DND-41 (cell line): ENCODE results near the gene TMSB10.

Source experiments
- ATAC-seq: fragments of 200-7000 bp; cut with Tn5 transposase; 3 replicates; pipeline ENCODE4 v1.9.1; 2021; ENCODE audit warnings: low read depth; ENCODE audit not compliant: insufficient read depth
- DNase-seq: peaks from one replicate; pipeline ENCODE4 v3.0.0-alpha.2; 2020
- H2AFZ ChIP-seq: 2 replicates; pipeline ENCODE4 v1.6.0; 2012; ENCODE audit warnings: low read depth, low read length
- H3K27ac ChIP-seq: 2 replicates; pipeline ENCODE4 v1.5.1; 2012; ENCODE audit warnings: low read length, inconsistent platforms
- H3K27me3 ChIP-seq: fragments of 200-600 bp; sonication (generic); 2 replicates; pipeline ENCODE4 v1.6.0; 2012; ENCODE audit warnings: low read length, mild to moderate bottlenecking, inconsistent platforms; ENCODE audit not compliant: insufficient read depth, poor library complexity
- H3K36me3 ChIP-seq: 2 replicates; pipeline ENCODE4 v1.5.1; 2012; ENCODE audit warnings: low read length, inconsistent platforms; ENCODE audit not compliant: insufficient read depth
- H3K4me1 ChIP-seq: 2 replicates; pipeline ENCODE4 v1.5.1; 2012; ENCODE audit warnings: mild to moderate bottlenecking, low read length; ENCODE audit not compliant: insufficient read depth
- H3K4me2 ChIP-seq: 2 replicates; pipeline ENCODE4 v1.6.0; 2012; ENCODE audit warnings: mild to moderate bottlenecking, moderate library complexity, low read length, inconsistent platforms; ENCODE audit not compliant: insufficient read depth
- H3K4me3 ChIP-seq, 2 experiments: fragments of 200-600 bp in 1 of 2; shearing (Covaris generic) in 1 of 2; 2 replicates each; pipeline ENCODE4 v1.5.1; 2012 to 2016; ENCODE audit warnings: inconsistent platforms in 2 of 2, low read length in 2 of 2, mild to moderate bottlenecking in 2 of 2, low read depth in 1 of 2, moderate library complexity in 1 of 2
- H3K79me2 ChIP-seq: 2 replicates; pipeline ENCODE4 v1.6.0; 2012; ENCODE audit warnings: low read length, inconsistent platforms; ENCODE audit not compliant: insufficient read depth
- H3K9ac ChIP-seq: 2 replicates; pipeline ENCODE4 v1.6.0; 2012; ENCODE audit warnings: low read depth, mild to moderate bottlenecking, inconsistent platforms, low read length, moderate library complexity
- H3K9me3 ChIP-seq: 2 replicates; pipeline ENCODE4 v1.5.1; 2012; ENCODE audit warnings: low read length, moderate library complexity, mild to moderate bottlenecking, inconsistent platforms; ENCODE audit not compliant: insufficient read depth, severe bottlenecking
- H4K20me1 ChIP-seq: 2 replicates; pipeline ENCODE4 v1.6.0; 2012; ENCODE audit warnings: low read length; ENCODE audit not compliant: insufficient read depth
- CTCF ChIP-seq: IDR thresholded peaks from 2 replicates; pipeline ENCODE4 v1.5.1; 2012; ENCODE audit warnings: borderline replicate concordance, low read length, moderate library complexity, mild to moderate bottlenecking; ENCODE audit not compliant: poor library complexity, severe bottlenecking; ENCODE audit errors: extremely low read depth
- EZH2 ChIP-seq: IDR thresholded peaks from 3 replicates; pipeline ENCODE4 v1.6.1; 2012; ENCODE audit warnings: borderline replicate concordance, low read depth, mild to moderate bottlenecking, moderate library complexity, low read length, inconsistent platforms; ENCODE audit not compliant: severe bottlenecking

Gene TMSB10

DNA sequence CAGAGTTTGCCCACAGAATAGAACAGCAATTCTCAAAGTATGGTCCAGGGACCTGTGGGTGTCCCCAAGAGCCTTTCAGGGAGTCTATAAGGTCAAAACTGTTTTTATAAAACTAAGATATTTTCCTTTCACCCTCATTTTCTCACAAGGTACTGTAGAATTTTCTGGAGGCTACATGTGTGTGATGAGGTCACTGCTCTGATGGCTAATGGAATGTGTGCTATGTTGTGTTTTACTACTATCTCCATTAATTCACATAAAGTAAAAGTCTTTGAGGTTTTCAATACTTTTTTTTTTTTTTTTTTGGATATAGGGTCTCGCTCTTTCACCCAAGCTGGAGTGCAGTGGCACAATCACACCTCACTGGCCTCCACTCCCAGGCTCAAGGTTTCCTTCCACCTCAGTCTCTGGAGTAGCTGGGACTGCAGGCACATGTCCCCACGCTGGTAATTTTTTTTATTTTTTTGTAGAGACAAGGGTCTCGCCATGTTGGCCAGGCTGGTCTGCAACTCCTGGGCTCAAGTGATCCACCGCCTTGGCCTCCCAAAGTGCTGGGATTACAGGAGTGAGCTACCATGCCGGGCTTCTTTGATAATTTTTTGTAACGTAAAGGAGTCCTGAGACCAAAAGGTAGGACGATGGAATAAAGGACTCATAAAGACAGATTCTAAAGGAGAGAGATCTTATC is 26.4 kb upstream of the TMSB10 start:
- peaks cover 49% of the 10 kb centered on the region for H3K27me3 ChIP-seq
- DNase-seq, result no peak
- no peaks in the 10 kb centered on the region for H3K36me3 ChIP-seq
- H3K4me3 ChIP-seq, result no peak overlapping the region
- H3K27ac ChIP-seq, result no peak overlapping the region
- peaks cover 15% of the 10 kb centered on the region for H3K4me1 ChIP-seq
- no peaks in the 10 kb centered on the region for H4K20me1 ChIP-seq
- no peak overlapping the region for H3K9ac ChIP-seq
- no peaks in the 10 kb centered on the region for H3K9me3 ChIP-seq
- no peak for ATAC-seq
- H2AFZ ChIP-seq, result no peak overlapping the region
- no peak overlapping the region for H3K4me2 ChIP-seq
- H3K79me2 ChIP-seq, result no peaks in the 10 kb centered on the region
- TF ChIP-seq CTCF, result no peak
- TF ChIP-seq EZH2, result no peak

DNA sequence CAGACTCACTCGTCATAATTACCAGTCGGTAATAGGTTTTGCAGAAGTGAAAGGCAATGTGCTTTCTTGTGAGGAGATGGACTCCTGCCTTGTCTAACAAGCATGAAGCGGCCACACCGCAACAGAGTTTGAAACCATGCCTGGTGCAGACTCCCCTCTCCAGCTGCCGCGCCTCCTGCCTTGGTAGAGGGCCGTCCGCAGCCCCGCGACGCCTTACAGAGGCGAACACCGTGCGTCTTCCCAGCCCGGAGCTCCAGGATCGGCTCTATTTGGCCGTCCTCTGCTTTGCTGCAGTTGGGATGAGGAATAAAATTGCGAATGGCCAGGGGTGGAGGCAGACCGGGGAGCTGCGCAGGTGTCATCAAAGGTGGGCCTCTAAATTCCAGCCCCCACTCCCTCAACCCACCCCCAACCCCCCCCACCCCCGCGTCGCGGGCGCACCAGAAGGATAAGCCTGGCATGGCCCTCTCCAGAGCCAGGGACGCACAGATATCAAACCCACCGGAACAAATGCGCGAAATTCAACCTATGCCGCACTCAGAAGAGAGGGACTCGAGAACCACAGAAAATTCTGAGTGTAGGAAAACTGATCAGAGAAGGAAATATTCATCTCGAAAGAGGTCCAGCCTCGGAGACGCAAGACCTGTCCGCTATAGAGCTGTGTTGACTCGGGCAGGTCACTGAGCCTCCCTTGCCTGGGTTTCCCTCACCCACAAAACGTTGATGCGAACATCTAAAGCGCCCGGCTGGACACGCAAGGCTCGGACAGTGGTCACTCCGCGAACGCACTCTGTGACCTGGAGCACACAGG is 25.7 kb upstream of the TMSB10 start:
- H2AFZ ChIP-seq, result no peak overlapping the region
- peaks cover 46% of the 10 kb centered on the region for H3K27me3 ChIP-seq
- no peaks in the 10 kb centered on the region for H3K36me3 ChIP-seq
- H4K20me1 ChIP-seq, result no peaks in the 10 kb centered on the region
- H3K9me3 ChIP-seq, result no peaks in the 10 kb centered on the region
- no peak overlapping the region for H3K4me3 ChIP-seq
- H3K4me1 ChIP-seq, result peaks cover 15% of the 10 kb centered on the region
- H3K79me2 ChIP-seq, result no peaks in the 10 kb centered on the region
- TF ChIP-seq EZH2 (no peak), CTCF (no peak)
- no peak overlapping the region for H3K9ac ChIP-seq
- DNase-seq, result no peak
- H3K27ac ChIP-seq, result no peak overlapping the region
- ATAC-seq, result no peak
- H3K4me2 ChIP-seq, result no peak overlapping the region

DNA sequence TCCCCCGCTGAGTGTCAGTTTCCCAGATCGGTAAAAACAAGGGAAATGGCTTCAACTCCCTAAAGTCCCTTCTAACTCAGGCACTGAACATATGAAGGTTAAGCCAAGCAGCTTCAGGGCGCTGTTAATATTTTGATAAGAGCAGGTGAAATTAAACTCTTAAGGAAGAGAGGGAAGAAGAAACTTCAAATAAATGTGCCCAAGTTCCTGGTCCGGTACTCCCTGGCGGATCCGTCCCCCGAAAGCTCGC is 25.1 kb upstream of the TMSB10 start:
- peaks cover 46% of the 10 kb centered on the region for H3K27me3 ChIP-seq
- no peak overlapping the region for H3K9ac ChIP-seq
- no peaks in the 10 kb centered on the region for H3K9me3 ChIP-seq
- DNase-seq, result no peak
- no peak overlapping the region for H3K4me2 ChIP-seq
- H3K4me1 ChIP-seq, result peaks cover 15% of the 10 kb centered on the region
- H3K4me3 ChIP-seq, result no peak overlapping the region
- H3K36me3 ChIP-seq, result no peaks in the 10 kb centered on the region
- H2AFZ ChIP-seq, result no peak overlapping the region
- TF ChIP-seq EZH2 (no peak), CTCF (no peak)
- H3K79me2 ChIP-seq, result no peaks in the 10 kb centered on the region
- ATAC-seq, result no peak
- H3K27ac ChIP-seq, result no peak overlapping the region
- H4K20me1 ChIP-seq, result no peaks in the 10 kb centered on the region
